Dendritic cell treated with granulocyte-macrophage colony-stimulating factor and Interleukin-4, amounts not matched to agents 40 ng/mL and 50 ng/mL, for 4 days (primary cell): ENCODE data around the gene ALDH3A1.
A peak's percentile ranks its signal among the peaks of the same experiment; 100 is the strongest.

ENCODE experiments used
- H3K27ac Mint-ChIP-seq: one replicate; pipeline ENCODE4 v1.8.0; 2022; ENCODE audit warnings: mild to moderate bottlenecking, mixed read lengths
- H3K27me3 Mint-ChIP-seq: one replicate; pipeline ENCODE4 v1.8.0; 2022; ENCODE audit warnings: mild to moderate bottlenecking, mixed read lengths
- H3K36me3 Mint-ChIP-seq: one replicate; pipeline ENCODE4 v1.8.0; 2022; ENCODE audit warnings: low read depth, mixed read lengths
- H3K4me1 Mint-ChIP-seq: one replicate; pipeline ENCODE4 v1.8.0; 2022; ENCODE audit warnings: low read depth, mixed read lengths
- H3K4me3 Mint-ChIP-seq: one replicate; pipeline ENCODE4 v1.8.0; 2022; ENCODE audit warnings: mild to moderate bottlenecking, moderate library complexity, mixed read lengths
- H3K9me3 Mint-ChIP-seq: one replicate; pipeline ENCODE4 v1.8.0; 2022; ENCODE audit warnings: mixed read lengths
- intact Hi-C: fragments of 100-400 bp; cut with micrococcal nuclease; formaldehyde crosslinking; loops from one replicate; pipeline ENCODE4 v1.15.0; 2022

ALDH3A1 gene

GRCh38 chr17:19741832-19742457 lies 6.2 kb downstream of the ALDH3A1 start:
- Mint-ChIP-seq H3K4me3 (no peak overlapping the region), H3K4me1 (peaks cover 15% of the 10 kb centered on the region), H3K9me3 (no peaks in the 10 kb centered on the region), H3K27ac (no peak overlapping the region), H3K36me3 (no peaks in the 10 kb centered on the region), H3K27me3 (peaks cover 9% of the 10 kb centered on the region)
- intact Hi-C loops = no loop called here

GRCh38 chr17:19740933-19741332 lies 7.2 kb downstream of the ALDH3A1 start:
- H3K27ac Mint-ChIP-seq = no peak overlapping the region
- intact Hi-C loops = no loop called here
- H3K36me3 Mint-ChIP-seq = no peaks in the 10 kb centered on the region
- H3K9me3 Mint-ChIP-seq = no peaks in the 10 kb centered on the region
- peaks cover 15% of the 10 kb centered on the region for H3K4me1 Mint-ChIP-seq
- H3K27me3 Mint-ChIP-seq = peaks cover 9% of the 10 kb centered on the region
- H3K4me3 Mint-ChIP-seq = no peak overlapping the region

- H3K4me1 Mint-ChIP-seq = peaks cover 5% of the 10 kb centered on the region
- no peak overlapping the region for H3K4me3 Mint-ChIP-seq
- no peaks in the 10 kb centered on the region for H3K9me3 Mint-ChIP-seq
- H3K27me3 Mint-ChIP-seq = peaks cover 5% of the 10 kb centered on the region
- intact Hi-C loops = no loop called here
- H3K36me3 Mint-ChIP-seq = no peaks in the 10 kb centered on the region
- no peak overlapping the region for H3K27ac Mint-ChIP-seq
These were observed 8.6 kb downstream of the ALDH3A1 start for GRCh38 chr17:19739241-19740201.

DNA sequence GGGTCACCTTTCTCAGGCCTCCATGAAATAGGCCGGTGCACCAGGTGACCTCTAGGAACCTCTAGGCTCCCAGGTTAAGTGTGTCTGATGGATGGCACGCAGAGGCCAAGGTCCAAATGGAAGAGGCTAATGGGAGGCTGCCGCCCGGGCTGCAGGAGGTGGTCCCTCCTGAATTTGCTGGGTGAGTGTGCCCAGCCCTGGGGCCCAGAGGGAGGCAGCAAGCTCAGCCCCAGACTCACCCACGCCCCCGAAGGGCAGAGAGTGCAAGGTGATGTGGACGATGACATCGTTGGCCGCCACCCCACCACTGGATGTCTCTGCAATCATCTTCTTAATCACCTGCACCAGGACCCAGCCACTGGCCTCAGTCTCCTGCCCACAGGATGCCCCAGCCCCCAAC lies 9.3 kb downstream of the ALDH3A1 start:
- Mint-ChIP-seq H3K27ac (no peak overlapping the region), H3K4me1 (peaks cover 6% of the 10 kb centered on the region), H3K36me3 (no peaks in the 10 kb centered on the region), H3K4me3 (no peak overlapping the region), H3K27me3 (peaks cover 2% of the 10 kb centered on the region), H3K9me3 (no peaks in the 10 kb centered on the region)
- intact Hi-C loops = no loop called here

GRCh38 chr17:19738073-19738449 lies 10.0 kb downstream of the ALDH3A1 start:
- no peaks in the 10 kb centered on the region for H3K36me3 Mint-ChIP-seq
- no peak overlapping the region for H3K4me3 Mint-ChIP-seq
- H3K27me3 Mint-ChIP-seq = no peaks in the 10 kb centered on the region
- H3K4me1 Mint-ChIP-seq = peaks cover 6% of the 10 kb centered on the region
- no peaks in the 10 kb centered on the region for H3K9me3 Mint-ChIP-seq
- intact Hi-C loops = no loop called here
- H3K27ac Mint-ChIP-seq = no peak overlapping the region

DNA sequence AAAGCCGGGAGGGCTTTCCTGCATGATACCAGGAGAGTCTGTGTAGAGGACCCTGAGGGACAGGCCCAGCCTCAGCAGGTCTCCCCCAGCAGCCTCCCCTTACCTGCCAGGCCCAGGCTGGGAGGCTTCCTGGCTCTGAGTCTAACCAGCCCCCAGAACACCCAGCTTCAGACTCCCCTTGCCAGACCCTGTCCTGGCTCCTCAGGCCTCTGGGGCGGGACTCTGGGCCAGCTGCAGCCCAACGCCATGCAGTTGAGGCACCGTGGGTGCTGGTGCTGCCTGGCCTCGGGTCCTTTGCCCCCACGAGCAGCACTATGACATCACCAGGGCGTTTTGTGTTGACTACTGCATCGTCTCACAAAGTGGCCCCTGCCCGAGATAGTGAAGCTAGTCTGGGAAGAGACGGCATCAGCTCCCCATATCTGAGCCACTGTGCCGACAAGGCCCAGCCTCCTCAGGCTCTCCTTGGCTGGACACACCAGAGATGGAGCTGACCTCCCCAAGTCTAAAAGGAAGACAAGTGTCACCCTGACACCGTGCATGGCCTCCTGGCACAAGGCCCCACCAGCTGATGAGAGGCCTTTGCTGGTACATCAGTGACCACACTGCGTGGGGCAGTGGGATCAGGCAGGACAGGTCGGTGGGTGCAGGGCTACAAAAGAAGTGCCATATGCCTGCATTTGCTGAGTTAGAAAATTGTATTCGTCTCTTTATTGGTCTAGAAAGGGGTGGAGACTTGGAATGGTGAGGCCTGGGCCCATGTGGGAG lies 10.6 kb downstream of the ALDH3A1 start:
- intact Hi-C loops = no loop called here
- Mint-ChIP-seq H3K27ac (no peak overlapping the region), H3K4me1 (peaks cover 6% of the 10 kb centered on the region), H3K9me3 (no peaks in the 10 kb centered on the region), H3K36me3 (no peaks in the 10 kb centered on the region), H3K4me3 (no peak overlapping the region), H3K27me3 (no peaks in the 10 kb centered on the region)

DNA sequence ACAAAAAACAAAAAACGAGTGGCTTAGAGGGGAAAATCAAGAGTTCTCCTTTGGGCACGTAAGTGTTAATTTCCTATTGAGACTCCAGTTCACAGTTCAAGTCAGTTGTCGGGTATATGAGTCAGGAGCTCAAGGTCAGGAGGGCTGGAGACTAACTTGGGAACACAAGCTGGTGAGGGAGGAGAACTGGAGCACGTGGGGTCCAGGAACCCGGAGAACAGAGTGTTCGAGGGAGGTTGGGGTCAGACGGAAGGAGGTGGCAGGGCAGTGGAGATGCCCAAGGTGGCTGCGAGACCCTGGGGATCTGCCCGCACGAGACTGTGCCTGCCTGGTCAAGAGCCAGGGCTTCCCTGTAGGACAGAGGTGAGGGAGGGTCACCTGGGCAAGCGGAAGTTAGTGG lies 12.0 kb downstream of the ALDH3A1 start:
- Mint-ChIP-seq H3K36me3 (no peaks in the 10 kb centered on the region), H3K27ac (no peak overlapping the region), H3K27me3 (peaks cover 2% of the 10 kb centered on the region), H3K4me3 (no peak overlapping the region), H3K9me3 (no peaks in the 10 kb centered on the region), H3K4me1 (peaks cover 14% of the 10 kb centered on the region)
- intact Hi-C loops = no loop called here

DNA sequence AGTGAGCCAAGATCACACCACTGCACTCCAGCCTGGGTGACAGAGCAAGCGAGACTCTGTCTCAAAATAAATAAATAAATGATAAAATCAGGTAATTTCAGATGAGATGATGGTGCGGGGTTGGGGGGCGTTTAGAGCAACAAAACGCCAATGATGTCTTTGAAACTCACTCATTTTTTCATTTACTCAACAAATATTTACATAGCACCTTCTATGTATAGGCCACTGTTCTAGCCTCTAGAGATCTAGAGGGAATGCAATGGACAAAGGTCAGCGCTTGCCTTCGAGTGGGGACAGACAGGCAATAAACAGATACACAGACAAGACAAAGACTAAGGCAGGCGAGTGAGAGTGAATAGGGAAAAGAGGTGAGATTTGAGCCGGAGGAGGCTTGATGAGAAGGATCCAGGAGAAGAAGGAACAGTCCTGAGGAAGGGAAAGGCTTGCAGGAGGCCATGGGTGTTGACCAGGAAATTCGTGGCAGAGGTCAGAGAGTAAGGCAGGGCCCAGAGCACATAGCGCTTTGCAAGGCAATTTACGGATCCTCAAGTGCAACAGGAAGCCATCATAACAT lies 14.1 kb downstream of the ALDH3A1 start:
- Mint-ChIP-seq H3K36me3 (no peaks in the 10 kb centered on the region), H3K27ac (no peak overlapping the region), H3K4me3 (no peak overlapping the region), H3K9me3 (no peaks in the 10 kb centered on the region), H3K4me1 (peaks cover 31% of the 10 kb centered on the region), H3K27me3 (peaks cover 2% of the 10 kb centered on the region)
- intact Hi-C loops = no loop called here

DNA sequence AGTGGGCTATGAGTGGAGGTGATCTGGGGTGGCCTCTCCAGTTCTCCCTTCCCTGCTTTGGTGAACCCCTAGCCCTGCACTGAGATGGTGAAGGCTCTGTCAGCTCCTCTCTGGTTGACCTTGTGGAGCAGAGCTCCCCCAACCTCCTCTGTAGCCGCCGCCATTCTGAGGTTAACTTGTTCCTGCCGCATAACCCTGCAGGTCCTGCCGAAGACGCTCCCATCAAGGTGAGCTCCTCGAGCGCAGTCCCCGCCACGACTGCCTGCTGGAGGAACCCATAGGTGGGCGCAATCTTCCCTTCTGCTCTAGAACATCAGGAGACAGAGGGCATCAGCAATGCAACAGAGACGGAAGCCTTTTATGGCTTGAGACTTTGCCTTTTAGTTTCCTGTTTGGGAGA lies 16.5 kb downstream of the ALDH3A1 start:
- H3K4me1 Mint-ChIP-seq = peaks cover 49% of the 10 kb centered on the region
- no peaks in the 10 kb centered on the region for H3K36me3 Mint-ChIP-seq
- no peaks in the 10 kb centered on the region for H3K9me3 Mint-ChIP-seq
- H3K27me3 Mint-ChIP-seq = peaks cover 2% of the 10 kb centered on the region
- no peak overlapping the region for H3K4me3 Mint-ChIP-seq
- peak overlapping the region; percentile 59 for H3K27ac Mint-ChIP-seq
- intact Hi-C loops = no loop called here

DNA sequence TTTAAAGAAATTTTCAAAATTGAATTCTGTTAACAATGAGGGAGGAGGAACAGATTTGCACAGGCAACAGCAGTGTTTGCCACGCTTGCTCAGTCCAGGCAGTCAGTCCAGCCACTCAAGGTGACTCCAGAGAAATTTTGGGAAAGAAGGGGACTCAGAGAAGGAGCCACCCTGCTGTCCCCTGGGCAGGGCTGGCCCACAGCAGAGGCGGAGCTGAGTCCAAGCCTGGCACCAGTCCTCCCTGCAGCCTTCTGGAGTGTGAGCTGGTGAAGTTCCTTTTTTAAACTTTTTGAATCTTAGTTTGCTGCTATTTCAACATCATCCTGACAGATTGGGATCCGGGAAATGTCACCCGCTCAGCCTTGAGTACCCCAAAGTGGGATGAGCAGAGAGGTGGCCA lies 17.3 kb downstream of the ALDH3A1 start:
- Mint-ChIP-seq H3K27ac (peak overlapping the region; percentile 59), H3K4me1 (peaks cover 50% of the 10 kb centered on the region), H3K9me3 (no peaks in the 10 kb centered on the region), H3K27me3 (peaks cover 2% of the 10 kb centered on the region), H3K4me3 (no peak overlapping the region), H3K36me3 (no peaks in the 10 kb centered on the region)
- intact Hi-C loops = no loop called here

GRCh38 chr17:19729900-19730299 lies 18.2 kb downstream of the ALDH3A1 start:
- Mint-ChIP-seq H3K4me1 (peaks cover 59% of the 10 kb centered on the region), H3K27me3 (peaks cover 2% of the 10 kb centered on the region), H3K4me3 (no peak overlapping the region), H3K36me3 (no peaks in the 10 kb centered on the region), H3K27ac (peak overlapping the region; percentile 59), H3K9me3 (no peaks in the 10 kb centered on the region)
- intact Hi-C loops = no loop called here

DNA sequence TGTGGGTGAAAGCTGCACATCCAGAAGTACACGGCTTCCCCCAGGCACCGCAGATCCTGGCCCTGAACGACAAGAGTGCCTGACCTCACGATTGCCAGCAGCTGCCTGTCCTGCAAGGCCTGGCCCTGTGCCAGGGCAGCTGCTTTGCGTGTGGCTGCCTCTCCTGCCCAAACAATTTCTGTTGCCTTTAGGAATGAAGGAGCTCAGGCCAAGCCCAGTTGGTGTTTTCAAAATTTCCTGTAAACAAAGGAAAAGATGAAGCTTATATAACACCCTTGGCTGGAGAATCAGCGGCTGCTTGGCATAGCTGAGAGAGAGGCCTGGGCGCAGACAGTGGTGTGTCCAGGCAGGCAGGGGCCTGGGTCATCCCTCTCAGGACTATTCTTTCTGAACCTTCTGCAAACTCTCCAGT lies 20.0 kb downstream of the ALDH3A1 start:
- H3K9me3 Mint-ChIP-seq = no peaks in the 10 kb centered on the region
- no peak overlapping the region for H3K4me3 Mint-ChIP-seq
- H3K36me3 Mint-ChIP-seq = no peaks in the 10 kb centered on the region
- peaks cover 63% of the 10 kb centered on the region for H3K4me1 Mint-ChIP-seq
- H3K27ac Mint-ChIP-seq = peak overlapping the region; percentile 63
- intact Hi-C loops = no loop called here
- H3K27me3 Mint-ChIP-seq = peaks cover 2% of the 10 kb centered on the region

DNA sequence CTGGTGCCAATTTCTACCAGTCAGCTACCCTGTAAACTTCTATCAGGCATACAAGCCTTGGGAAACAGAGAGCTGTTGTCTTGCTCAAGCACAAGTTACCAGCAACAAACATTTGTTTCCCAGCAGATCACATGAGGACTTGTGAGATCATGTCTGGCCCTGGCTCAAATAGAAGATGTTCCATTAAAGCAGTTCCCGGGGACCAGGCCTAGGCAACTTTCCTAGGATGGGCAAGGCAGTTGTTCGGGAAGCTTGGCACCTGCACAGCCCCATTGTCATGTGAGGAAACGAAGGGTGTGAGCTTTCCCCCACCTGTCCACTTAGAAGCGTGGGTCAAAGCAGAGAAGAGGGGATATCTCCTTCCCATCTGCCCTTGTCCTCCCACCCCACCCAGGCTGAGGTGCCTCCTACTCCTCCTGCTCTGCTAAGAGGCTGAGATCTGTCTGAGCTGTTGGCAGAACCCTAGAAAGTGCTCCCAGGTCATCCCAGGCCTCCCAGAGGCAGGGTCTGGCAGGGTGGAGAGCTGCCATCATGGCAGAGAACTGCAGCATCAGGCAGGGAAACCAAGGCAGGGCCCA lies 20.5 kb downstream of the ALDH3A1 start:
- intact Hi-C loops = no loop called here
- peaks cover 2% of the 10 kb centered on the region for H3K27me3 Mint-ChIP-seq
- H3K27ac Mint-ChIP-seq = peak overlapping the region; percentile 63
- no peak overlapping the region for H3K4me3 Mint-ChIP-seq
- H3K4me1 Mint-ChIP-seq = peaks cover 63% of the 10 kb centered on the region
- no peaks in the 10 kb centered on the region for H3K36me3 Mint-ChIP-seq
- H3K9me3 Mint-ChIP-seq = no peaks in the 10 kb centered on the region
